ENCODE results near the gene MIER1.

Gene MIER1

DNA sequence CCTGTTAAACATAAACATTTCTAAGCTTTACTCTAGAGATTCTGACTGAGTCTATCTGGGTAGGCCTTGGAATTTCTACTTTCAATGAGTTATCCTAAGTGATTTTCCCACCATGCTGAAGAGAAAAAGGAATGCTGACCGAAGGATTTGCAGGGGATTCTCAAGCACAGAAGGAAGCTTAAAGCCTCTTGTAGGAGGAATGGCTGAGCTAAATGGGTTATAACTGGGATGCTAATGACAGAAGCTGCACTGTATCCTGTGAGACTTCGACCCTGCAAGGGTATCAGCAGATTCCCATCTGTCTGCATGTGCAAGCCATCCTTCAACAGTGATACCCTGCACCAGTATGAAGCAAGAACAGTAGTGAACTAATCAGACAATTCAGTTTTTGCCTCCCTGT, 93.8 kb downstream of the MIER1 start:
- no peak overlapping the region for H3K27ac ChIP-seq
- no peak for TF ChIP-seq ZFX (IDR thresholded peaks at IDR 0.05; ENCODE audit: borderline replicate concordance)
- TF ChIP-seq, protein P1, sequence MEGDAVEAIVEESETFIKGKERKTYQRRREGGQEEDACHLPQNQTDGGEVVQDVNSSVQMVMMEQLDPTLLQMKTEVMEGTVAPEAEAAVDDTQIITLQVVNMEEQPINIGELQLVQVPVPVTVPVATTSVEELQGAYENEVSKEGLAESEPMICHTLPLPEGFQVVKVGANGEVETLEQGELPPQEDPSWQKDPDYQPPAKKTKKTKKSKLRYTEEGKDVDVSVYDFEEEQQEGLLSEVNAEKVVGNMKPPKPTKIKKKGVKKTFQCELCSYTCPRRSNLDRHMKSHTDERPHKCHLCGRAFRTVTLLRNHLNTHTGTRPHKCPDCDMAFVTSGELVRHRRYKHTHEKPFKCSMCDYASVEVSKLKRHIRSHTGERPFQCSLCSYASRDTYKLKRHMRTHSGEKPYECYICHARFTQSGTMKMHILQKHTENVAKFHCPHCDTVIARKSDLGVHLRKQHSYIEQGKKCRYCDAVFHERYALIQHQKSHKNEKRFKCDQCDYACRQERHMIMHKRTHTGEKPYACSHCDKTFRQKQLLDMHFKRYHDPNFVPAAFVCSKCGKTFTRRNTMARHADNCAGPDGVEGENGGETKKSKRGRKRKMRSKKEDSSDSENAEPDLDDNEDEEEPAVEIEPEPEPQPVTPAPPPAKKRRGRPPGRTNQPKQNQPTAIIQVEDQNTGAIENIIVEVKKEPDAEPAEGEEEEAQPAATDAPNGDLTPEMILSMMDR (IDR thresholded peaks at IDR 0.05) = no peak

DNA sequence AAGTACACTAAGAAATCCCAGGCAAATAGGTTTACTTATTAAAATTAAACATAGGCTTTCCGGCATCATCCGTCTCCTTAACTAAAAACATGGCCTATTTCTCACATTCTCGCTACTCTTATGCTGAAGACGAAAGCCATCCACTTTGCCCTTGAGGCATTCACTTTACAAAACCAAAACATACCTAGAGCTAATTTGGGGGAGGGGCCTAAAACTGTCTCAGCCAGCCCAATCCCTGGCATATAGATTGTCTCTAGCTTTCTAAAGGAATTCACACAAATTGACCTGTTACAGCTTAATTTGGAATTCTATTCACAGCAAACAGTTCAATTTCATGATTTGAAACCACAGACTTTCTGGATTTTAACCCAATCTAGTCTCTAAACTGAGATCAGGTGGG, 94.3 kb downstream of the MIER1 start:
- H3K27ac ChIP-seq = no peak overlapping the region
- no peak for TF ChIP-seq ZFX (IDR thresholded peaks at IDR 0.05; ENCODE audit: borderline replicate concordance)
- TF ChIP-seq, protein P1 (IDR thresholded peaks at IDR 0.05) = no peak

DNA sequence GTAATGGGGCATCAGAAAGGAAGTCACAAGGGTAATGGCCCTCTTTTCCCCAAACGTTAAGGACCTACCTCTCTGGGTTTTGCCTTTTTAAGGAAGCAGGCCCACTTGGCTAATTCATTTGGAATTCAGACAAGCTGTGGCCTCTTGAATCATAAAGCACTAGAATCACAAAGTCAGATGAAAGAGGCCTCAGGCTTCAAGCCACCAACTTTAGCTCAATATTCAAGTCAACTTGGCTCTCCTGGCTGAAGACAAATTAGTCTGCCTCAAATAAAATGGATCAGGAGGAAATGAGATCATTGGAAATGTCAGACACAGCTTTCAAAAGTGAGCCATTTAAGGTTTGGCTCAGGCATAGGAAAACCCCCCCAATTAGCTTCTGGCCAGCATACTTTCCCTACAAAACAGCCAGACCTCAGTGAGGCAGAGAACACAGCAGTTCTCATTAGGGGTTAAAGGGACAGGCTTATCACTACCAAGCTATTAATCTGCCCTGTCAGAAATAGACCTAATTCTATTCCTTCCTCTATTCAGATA, 94.9 kb downstream of the MIER1 start:
- TF ChIP-seq ZFX (IDR thresholded peaks at IDR 0.05; ENCODE audit: borderline replicate concordance) = no peak
- TF ChIP-seq, protein P1 (IDR thresholded peaks at IDR 0.05) = no peak
- no peak overlapping the region for H3K27ac ChIP-seq

DNA sequence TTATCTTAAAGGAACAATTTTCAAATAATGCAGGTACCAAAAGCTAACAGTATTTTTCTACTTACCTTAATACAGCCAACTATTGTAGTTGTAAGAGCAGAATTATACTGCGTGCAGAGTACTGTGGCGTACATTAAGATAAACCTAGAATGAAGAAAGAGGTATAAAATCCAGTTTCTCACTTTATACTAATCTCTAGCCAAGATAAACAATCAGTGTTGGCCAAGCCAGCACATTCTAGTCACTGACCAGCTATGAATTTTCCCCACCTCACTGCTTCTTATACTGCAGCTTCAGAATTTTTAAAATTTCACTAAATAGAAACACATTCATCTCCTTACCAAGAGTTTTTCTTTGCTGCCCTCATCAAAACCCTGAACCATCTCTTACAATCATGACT, 95.5 kb downstream of the MIER1 start:
- H3K27ac ChIP-seq = no peak overlapping the region
- TF ChIP-seq, protein P1 (IDR thresholded peaks at IDR 0.05) = no peak
- TF ChIP-seq ZFX (IDR thresholded peaks at IDR 0.05; ENCODE audit: borderline replicate concordance) = no peak

DNA sequence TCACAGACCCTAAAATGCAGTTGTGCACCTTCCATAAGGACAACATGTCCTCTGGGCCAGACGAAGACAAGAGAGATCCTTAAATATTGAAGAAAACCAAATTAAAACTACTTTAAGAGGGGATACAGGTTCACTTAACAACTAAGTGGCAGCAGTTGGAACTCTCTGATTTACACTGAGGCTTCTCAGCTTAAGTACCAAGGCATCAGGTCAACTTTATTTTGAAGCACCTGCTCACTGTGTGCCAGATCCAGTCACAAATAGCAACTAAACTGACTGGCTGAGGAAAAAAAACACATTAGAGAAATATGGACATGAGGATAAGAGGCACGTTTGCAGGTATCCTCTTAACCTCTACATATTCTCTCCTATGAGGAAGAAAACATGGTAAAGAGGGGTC, 96.0 kb downstream of the MIER1 start:
- H3K27ac ChIP-seq = no peak overlapping the region
- no peak for TF ChIP-seq ZFX (IDR thresholded peaks at IDR 0.05; ENCODE audit: borderline replicate concordance)
- TF ChIP-seq, protein P1 (IDR thresholded peaks at IDR 0.05) = no peak

DNA sequence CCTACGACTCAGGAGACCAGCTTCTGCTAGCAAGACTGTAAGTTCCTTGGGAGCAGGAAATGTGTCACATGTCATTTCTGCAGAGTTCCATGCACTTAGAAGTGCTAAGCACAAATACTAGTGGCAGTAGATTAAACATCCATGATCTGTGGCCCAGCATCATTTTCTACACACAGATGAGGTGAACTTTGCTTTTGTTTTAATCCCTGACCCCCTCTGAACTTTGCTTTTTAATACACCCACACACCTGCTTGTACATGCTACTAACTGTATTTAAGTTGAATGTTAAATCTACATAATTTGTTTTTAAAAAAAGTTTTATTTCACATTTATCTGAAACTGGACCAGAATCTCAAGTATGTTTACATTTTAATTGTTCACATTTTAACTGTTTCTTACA, 104.7 kb downstream of the MIER1 start:
- no peak for TF ChIP-seq ZFX (IDR thresholded peaks at IDR 0.05; ENCODE audit: borderline replicate concordance)
- TF ChIP-seq, protein P1 (IDR thresholded peaks at IDR 0.05) = no peak
- no peak overlapping the region for H3K27ac ChIP-seq

DNA sequence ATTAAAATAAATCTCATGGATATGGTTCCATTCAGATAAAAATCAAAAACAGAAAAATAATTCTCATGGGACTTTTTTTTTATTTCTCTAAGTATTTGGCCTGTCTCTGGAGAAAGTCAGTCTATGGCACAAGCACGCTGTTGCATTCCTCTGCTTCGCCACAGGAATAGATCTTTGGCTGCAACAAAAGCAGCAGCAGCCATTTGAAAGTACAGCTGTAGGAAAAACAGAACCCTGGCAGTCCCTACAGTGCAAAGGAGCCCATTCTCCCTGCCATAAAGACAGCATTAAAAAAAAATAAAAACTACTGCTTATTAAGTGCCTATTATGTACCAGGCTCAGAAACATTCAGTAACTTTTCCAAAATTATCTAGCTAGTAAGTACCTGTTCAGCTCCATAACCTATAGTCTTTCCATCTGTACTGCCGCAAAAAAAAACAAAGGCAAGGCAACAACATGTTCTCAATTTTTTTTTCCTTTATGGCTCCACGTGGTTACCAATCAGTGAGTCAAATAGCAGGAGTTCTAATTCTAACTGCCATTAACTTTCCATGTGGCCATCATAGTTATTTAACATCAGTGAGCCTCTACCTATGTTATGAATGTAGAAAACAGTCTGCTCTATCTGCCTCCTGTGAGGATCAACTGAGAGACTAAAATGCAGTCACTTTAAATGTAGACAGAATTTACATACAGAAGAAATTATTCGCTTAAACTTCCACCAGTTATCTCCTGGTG, 106.5 kb downstream of the MIER1 start:
- TF ChIP-seq, protein P1 (IDR thresholded peaks at IDR 0.05) = no peak
- no peak for TF ChIP-seq ZFX (IDR thresholded peaks at IDR 0.05; ENCODE audit: borderline replicate concordance)
- no peak overlapping the region for H3K27ac ChIP-seq

Measured in 22Rv1 (cell line).